GM21576 (cell line): ENCODE data around the gene KCNQ1.

Source experiments
- ATAC-seq: cut with Tn5 transposase; IDR thresholded peaks from one replicate; pipeline ENCODE4 v1.9.1; 2021; ENCODE audit warnings: mild to moderate bottlenecking, moderate library complexity; ENCODE audit not compliant: unreplicated experiment

KCNQ1 gene

GRCh38 chr11:2769409-2770095, 324.7 kb downstream of the KCNQ1 start:
- no peak for ATAC-seq

- no peak for ATAC-seq
Measured at GRCh38 chr11:2770096-2770751, 325.4 kb downstream of the KCNQ1 start.

- ATAC-seq: no peak
Measured at GRCh38 chr11:2770761-2771301, 326.0 kb downstream of the KCNQ1 start.

- ATAC-seq: no peak
Measured at GRCh38 chr11:2771758-2772466, 327.1 kb downstream of the KCNQ1 start.

GRCh38 chr11:2772544-2773031, 327.8 kb downstream of the KCNQ1 start:
- ATAC-seq: no peak

- no peak for ATAC-seq
Measured at GRCh38 chr11:2774173-2775082, 329.6 kb downstream of the KCNQ1 start.

GRCh38 chr11:2775083-2775625, 330.3 kb downstream of the KCNQ1 start:
- ATAC-seq: no peak

GRCh38 chr11:2775626-2776350, 331.0 kb downstream of the KCNQ1 start:
- ATAC-seq: no peak

- ATAC-seq: no peak
Measured at GRCh38 chr11:2776351-2777061, 331.7 kb downstream of the KCNQ1 start.

GRCh38 chr11:2777386-2777785, 332.6 kb downstream of the KCNQ1 start:
- no peak for ATAC-seq

- no peak for ATAC-seq
Measured at GRCh38 chr11:2777871-2778629, 333.2 kb downstream of the KCNQ1 start.

- no peak for ATAC-seq
Measured at GRCh38 chr11:2778630-2779498, 334.1 kb downstream of the KCNQ1 start.

GRCh38 chr11:2779499-2779980, 334.7 kb downstream of the KCNQ1 start:
- ATAC-seq: no peak

GRCh38 chr11:2779981-2780849, 335.4 kb downstream of the KCNQ1 start:
- no peak for ATAC-seq

- no peak for ATAC-seq
Measured at GRCh38 chr11:2780850-2781407, 336.1 kb downstream of the KCNQ1 start.
